ENCODE results near the gene PPP1R12B.
"Not testable (repeated sequence)": the region's sequence is repeated elsewhere in the genome, so short reads cannot be mapped to it uniquely, and the experiment has no call there.

Gene PPP1R12B

DNA sequence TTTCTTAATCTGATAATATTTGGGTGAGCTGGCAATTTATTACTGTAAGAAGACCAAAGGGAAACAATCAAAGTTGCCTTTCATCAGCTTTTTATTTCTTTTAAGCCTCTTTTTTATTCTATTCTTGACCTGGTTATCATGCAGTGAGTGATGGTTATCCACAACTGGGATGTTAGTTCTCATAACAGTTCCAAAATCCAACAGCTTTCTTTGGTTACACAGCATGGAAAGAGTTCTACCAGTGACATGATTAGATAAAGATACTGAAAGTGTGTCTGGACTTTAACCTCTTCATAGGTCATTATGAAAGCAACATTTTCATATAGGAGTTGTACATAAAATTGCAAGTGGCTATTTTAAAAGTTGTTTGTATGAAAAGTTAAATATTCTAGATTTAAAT lies 198.7 kb downstream of the PPP1R12B start:
- Mint-ChIP-seq H3K9me3 (no peaks in the 10 kb centered on the region), H3K27me3 (ENCODE audit: low read depth, poor library complexity) (peaks cover 2% of the 10 kb centered on the region), H3K4me3 (no peak overlapping the region), H3K36me3 (ENCODE audit: low read depth) (no peaks in the 10 kb centered on the region), H3K27ac (no peak overlapping the region), H3K4me1 (peaks cover 5% of the 10 kb centered on the region)
- no peak for DNase-seq
- TF ChIP-seq CTCF (IDR thresholded peaks at IDR 0.05): no peak

- H3K27me3 Mint-ChIP-seq (ENCODE audit: low read depth, poor library complexity); DNase-seq; H3K9me3 Mint-ChIP-seq; H3K27ac Mint-ChIP-seq; H3K36me3 Mint-ChIP-seq (ENCODE audit: low read depth); H3K4me3 Mint-ChIP-seq: not testable (repeated sequence)
- peaks cover 20% of the 10 kb centered on the region for H3K4me1 Mint-ChIP-seq
These were observed 201.6 kb downstream of the PPP1R12B start for GRCh38 chr1:202550088-202550487.

DNA sequence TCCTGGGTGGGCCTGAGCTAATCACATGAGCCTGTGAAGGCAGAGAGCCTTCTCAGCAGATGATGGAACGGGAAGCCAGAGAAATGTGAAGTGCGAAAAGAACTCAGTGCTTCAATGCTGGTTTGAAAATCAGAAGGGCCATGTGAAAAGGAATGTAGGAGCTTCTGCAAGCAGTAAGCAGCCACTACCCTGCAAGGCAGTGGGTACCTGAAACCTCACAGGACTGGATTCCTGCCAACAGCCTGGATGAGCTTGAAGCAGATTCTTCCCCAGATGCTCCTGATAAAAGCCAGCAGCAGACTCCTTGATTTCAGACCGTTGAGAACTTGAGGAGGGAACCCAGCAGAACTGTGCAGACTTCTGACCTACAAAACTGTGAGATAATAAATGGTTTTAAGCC lies 203.2 kb downstream of the PPP1R12B start:
- TF ChIP-seq CTCF (IDR thresholded peaks at IDR 0.05): no peak
- H3K36me3 Mint-ChIP-seq (ENCODE audit: low read depth): no peaks in the 10 kb centered on the region
- no peak for DNase-seq
- peaks cover 20% of the 10 kb centered on the region for H3K4me1 Mint-ChIP-seq
- H3K27ac Mint-ChIP-seq: peak overlapping the region; percentile 25
- no peaks in the 10 kb centered on the region for H3K27me3 Mint-ChIP-seq (ENCODE audit: low read depth, poor library complexity)
- no peaks in the 10 kb centered on the region for H3K9me3 Mint-ChIP-seq
- no peak overlapping the region for H3K4me3 Mint-ChIP-seq

DNA sequence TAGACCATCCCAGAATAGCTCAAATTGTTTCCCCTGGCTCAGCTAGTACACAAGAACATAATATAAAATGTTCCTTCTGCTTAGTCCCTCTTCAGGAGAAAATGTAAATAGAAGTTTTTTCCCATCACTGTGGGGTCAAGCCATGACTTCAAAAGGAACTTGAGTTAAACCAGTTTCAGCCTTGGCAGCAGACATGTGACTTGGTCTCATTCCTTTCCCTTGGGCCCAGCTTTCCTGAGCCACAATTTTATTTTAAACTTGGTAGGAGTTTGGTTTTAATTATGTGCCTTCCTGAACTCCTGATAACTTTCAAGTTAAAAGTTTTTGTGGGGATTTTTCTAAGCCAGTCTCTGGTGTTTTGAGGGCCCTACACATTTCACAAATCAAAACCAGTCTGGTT lies 204.1 kb downstream of the PPP1R12B start:
- not testable (repeated sequence) for H3K36me3 Mint-ChIP-seq (ENCODE audit: low read depth); H3K27me3 Mint-ChIP-seq (ENCODE audit: low read depth, poor library complexity); DNase-seq; H3K4me3 Mint-ChIP-seq; H3K9me3 Mint-ChIP-seq
- Mint-ChIP-seq H3K4me1 (peaks cover 20% of the 10 kb centered on the region), H3K27ac (peak overlapping the region; percentile 44)

- DNase-seq; H3K36me3 Mint-ChIP-seq (ENCODE audit: low read depth); H3K9me3 Mint-ChIP-seq; H3K4me3 Mint-ChIP-seq; H3K27me3 Mint-ChIP-seq (ENCODE audit: low read depth, poor library complexity): not testable (repeated sequence)
- H3K4me1 Mint-ChIP-seq: peaks cover 20% of the 10 kb centered on the region
- H3K27ac Mint-ChIP-seq: peak overlapping the region; percentile 44
These were observed 204.6 kb downstream of the PPP1R12B start for GRCh38 chr1:202553078-202553477.

DNA sequence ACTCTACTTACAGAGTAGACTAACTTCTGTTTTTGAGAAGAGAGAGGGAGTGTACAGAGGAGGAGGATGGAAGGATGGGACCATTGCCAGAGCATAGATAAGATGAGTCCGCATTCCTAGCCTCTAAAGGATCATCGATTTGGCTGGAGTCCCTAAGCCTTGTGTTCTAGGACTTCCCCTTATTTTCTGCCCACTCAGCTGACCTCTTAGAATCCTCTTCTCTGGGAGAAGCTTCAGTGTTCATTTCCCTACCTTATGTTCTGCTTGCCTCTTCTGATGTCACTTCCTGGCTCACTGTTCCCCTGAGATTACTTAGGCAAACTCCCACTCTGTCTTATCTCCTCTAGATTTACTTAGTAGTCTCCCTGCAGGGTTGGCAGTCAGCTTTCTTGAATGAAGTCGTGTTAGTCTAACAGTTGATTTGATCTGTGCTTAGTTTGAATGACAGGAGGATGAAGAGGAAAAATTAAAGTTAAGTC lies 205.1 kb downstream of the PPP1R12B start:
- no peak for DNase-seq
- TF ChIP-seq CTCF (IDR thresholded peaks at IDR 0.05): no peak
- no peaks in the 10 kb centered on the region for H3K36me3 Mint-ChIP-seq (ENCODE audit: low read depth)

DNA sequence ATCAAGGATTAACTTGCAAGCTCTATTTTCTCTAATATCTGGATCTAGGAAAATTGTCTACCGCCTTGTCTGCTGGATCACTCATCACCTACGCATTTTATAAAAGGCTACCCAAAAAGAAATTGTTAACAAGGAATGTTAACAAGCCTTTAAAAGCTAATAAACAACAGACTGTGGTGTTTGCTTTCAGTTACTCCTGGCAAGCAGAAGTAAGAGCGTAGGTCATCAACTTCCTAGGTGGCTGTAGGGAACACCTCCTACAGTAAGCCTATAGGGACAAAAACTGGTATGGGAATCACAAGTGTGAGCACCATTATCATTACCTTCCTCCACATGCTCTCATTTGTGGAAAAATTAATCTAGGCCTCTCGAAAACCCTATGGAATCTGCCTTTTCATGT lies 206.1 kb downstream of the PPP1R12B start:
- H3K36me3 Mint-ChIP-seq (ENCODE audit: low read depth); H3K4me3 Mint-ChIP-seq; DNase-seq; H3K9me3 Mint-ChIP-seq; H3K27me3 Mint-ChIP-seq (ENCODE audit: low read depth, poor library complexity); H3K27ac Mint-ChIP-seq: not testable (repeated sequence)
- H3K4me1 Mint-ChIP-seq: peaks cover 20% of the 10 kb centered on the region

More for the DNA sequence above, 205.1 kb downstream of the PPP1R12B start:
- Mint-ChIP-seq H3K4me3 (no peak overlapping the region), H3K9me3 (no peaks in the 10 kb centered on the region), H3K27me3 (ENCODE audit: low read depth, poor library complexity) (no peaks in the 10 kb centered on the region), H3K4me1 (peaks cover 20% of the 10 kb centered on the region), H3K27ac (peak overlapping the region; percentile 0)

GRCh38 chr1:202556037-202556436 lies 207.5 kb downstream of the PPP1R12B start:
- not testable (repeated sequence) for H3K9me3 Mint-ChIP-seq; H3K27me3 Mint-ChIP-seq (ENCODE audit: low read depth, poor library complexity); H3K27ac Mint-ChIP-seq; H3K4me3 Mint-ChIP-seq; H3K36me3 Mint-ChIP-seq (ENCODE audit: low read depth); DNase-seq
- H3K4me1 Mint-ChIP-seq: peaks cover 20% of the 10 kb centered on the region

DNA sequence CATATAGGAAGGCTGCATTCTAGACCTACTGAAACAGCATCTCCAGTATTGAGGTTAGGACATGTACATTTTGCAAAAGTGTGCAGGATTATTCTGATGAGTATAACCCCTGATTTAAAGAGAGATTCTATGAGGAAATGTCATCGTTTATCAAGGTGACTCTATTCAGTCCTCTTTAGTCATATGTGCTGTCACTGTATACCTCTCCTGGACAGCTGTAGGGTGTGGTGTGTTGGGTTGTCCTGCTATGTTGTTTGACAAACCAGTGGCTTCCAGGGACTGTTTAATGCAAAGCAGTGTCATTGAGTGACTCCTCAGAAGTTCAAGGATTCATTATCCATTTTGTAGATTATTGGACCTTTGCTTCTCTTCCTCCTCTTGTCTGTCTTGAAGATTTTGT lies 209.2 kb downstream of the PPP1R12B start:
- not testable (repeated sequence) for DNase-seq; H3K27me3 Mint-ChIP-seq (ENCODE audit: low read depth, poor library complexity); H3K36me3 Mint-ChIP-seq (ENCODE audit: low read depth); H3K4me3 Mint-ChIP-seq; H3K9me3 Mint-ChIP-seq; H3K27ac Mint-ChIP-seq
- H3K4me1 Mint-ChIP-seq: peaks cover 14% of the 10 kb centered on the region
